Right lobe of liver (tissue), 6 donors: ENCODE data around the gene DOCK10. TPM values are rescaled to one million over a fixed set of nuclear protein-coding genes. Genes with fewer than 3 reads are reported as not detected.

Experiments
- ATAC-seq, 4 donors: fragments of 200-7000 bp; cut with Tn5 transposase; one replicate each; pipeline ENCODE4 v1.9.1; 2020; ENCODE audit warnings: mild to moderate bottlenecking in 4 of 4, moderate library complexity in 4 of 4
- DNase-seq, 3 donors: peaks; one replicate each; pipeline ENCODE4 v3.0.0-alpha.2; 2020
- H3K27ac ChIP-seq, 3 donors: fragments of 200-600 bp; one replicate each; pipeline ENCODE4 v1.8.0; 2022
- H3K27me3 ChIP-seq, 2 donors: fragments of 200-600 bp; one replicate each; pipeline ENCODE4 v1.8.0; 2022
- H3K36me3 ChIP-seq, 4 donors: fragments of 200-600 bp; sonication (generic) in 1 of 4; one replicate each; pipeline versions ENCODE4 v1.5.1 to v1.8.0; 2017 to 2022; ENCODE audit warnings: control low read depth in 1 of 4
- H3K4me1 ChIP-seq, 4 donors: fragments of 200-600 bp; sonication (generic) in 1 of 4; one replicate each; pipeline versions ENCODE4 v1.5.1 to v1.8.0; 2017 to 2022; ENCODE audit warnings: control low read depth in 1 of 4
- H3K4me3 ChIP-seq, 3 donors: fragments of 200-600 bp; one replicate each; pipeline ENCODE4 v1.8.0; 2022
- H3K9me3 ChIP-seq, 4 donors: fragments of 200-600 bp; sonication (generic) in 1 of 4; one replicate each; pipeline versions ENCODE4 v1.5.1 to v1.8.0; 2017 to 2022; ENCODE audit warnings: control low read depth in 1 of 4
- POLR2A ChIP-seq: fragments of 450-650 bp; IDR thresholded peaks from one replicate; pipeline ENCODE4 v1.6.1; 2017; ENCODE audit warnings: antibody characterized with exemption, mild to moderate bottlenecking
- WGBS: methylation state at CpG from one replicate; pipeline ENCODE4 v1.1.6; 2018; ENCODE audit warnings: low coverage, low lambda C conversion rate; ENCODE audit not compliant: insufficient coverage; ENCODE audit errors: missing lambda C conversion rate; 5-methylcytosine and 5-hydroxymethylcytosine counted together
- intact Hi-C, 2 donors: fragments of 100-400 bp; cut with DNase I; formaldehyde crosslinking; loops; one replicate each; pipeline versions ENCODE4 v1.11.2 to v1.14.1; 2022
- total RNA-seq, 6 experiments: library from RNA; depleted of rRNA in 2 of 6; stranded (reverse); fragments of >200 nt in 2 of 6; fragmentation: NEBNext Ultra II Directional in 3 of 6; extraction: Animal tissue kit (Norgen Biotek cat#: 25700) in 3 of 6; gene quantifications; one replicate each; pipeline versions ENCODE4 v1.1.0 to v1.2.4, GENCODE V29; 2016 to 2023
- TF ChIP-seq, protein P1 (sequence below), 4 donors: fragments of 200-600 bp in 3 of 4; fragments of 450-650 bp in 1 of 4; IDR thresholded peaks; one replicate each; pipeline versions ENCODE4 v1.5.1 to v1.8.0; 2016 to 2022; ENCODE audit warnings: antibody characterized with exemption in 4 of 4, mild to moderate bottlenecking in 2 of 4
- donor health status: DM: no; HTN: yes; CAD: no.
- donor health status: DM: no; HTN: no; CAD: no.
- donor health status: DM: no; HTN: no; CAD: no.
- donor health status: DM: no; HTN: yes; CAD: no.
- donor health status: DM: no; HTN: yes; CAD: no.

The DOCK10 gene
- total RNA-seq, 6 experiments from 2014 or later, result 5.1 to 10.2 (median 7.1) TPM

DNA sequence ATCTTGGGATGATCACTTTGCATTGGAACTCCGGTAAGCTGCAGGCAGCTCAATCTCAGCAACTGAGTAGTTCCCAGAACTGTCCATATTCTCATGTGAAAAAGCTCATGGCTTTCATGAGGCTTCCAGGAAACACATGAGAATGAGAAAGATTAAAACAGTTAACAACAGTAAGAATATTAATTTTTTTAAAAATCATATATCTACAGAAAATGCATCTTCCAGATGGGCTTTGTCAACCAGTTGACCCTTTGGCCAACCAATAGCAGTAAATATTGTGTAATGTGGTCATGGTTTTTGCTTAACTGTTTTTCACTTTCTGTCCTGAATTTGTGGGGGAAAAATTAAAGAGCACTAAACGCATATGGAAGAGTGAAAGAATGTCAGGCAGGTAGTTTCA, 194.9 kb downstream of the DOCK10 start:
- no peak for ATAC-seq
- Histone ChIP-seq H3K36me3 (no peaks in the 10 kb centered on the region), H3K4me3 (no peak overlapping the region), H3K9me3 (no peaks in the 10 kb centered on the region), H3K4me1 (no peaks in the 10 kb centered on the region), H3K27me3 (no peaks in the 10 kb centered on the region), H3K27ac (no peak overlapping the region)
- no peak for TF ChIP-seq POLR2A
- TF ChIP-seq, protein P1, sequence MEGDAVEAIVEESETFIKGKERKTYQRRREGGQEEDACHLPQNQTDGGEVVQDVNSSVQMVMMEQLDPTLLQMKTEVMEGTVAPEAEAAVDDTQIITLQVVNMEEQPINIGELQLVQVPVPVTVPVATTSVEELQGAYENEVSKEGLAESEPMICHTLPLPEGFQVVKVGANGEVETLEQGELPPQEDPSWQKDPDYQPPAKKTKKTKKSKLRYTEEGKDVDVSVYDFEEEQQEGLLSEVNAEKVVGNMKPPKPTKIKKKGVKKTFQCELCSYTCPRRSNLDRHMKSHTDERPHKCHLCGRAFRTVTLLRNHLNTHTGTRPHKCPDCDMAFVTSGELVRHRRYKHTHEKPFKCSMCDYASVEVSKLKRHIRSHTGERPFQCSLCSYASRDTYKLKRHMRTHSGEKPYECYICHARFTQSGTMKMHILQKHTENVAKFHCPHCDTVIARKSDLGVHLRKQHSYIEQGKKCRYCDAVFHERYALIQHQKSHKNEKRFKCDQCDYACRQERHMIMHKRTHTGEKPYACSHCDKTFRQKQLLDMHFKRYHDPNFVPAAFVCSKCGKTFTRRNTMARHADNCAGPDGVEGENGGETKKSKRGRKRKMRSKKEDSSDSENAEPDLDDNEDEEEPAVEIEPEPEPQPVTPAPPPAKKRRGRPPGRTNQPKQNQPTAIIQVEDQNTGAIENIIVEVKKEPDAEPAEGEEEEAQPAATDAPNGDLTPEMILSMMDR (IDR thresholded peaks at IDR 0.05), result no peak
- no peak for DNase-seq
- intact Hi-C loops, result no loop called here
- WGBS, result 82% methylated on average over 2 of the region's 2 CpGs

- no peaks in the 10 kb centered on the region for H3K4me1 ChIP-seq
- ATAC-seq, result no peak
- H3K4me3 ChIP-seq, result no peak overlapping the region
- TF ChIP-seq POLR2A, result no peak
- TF ChIP-seq, protein P1 (IDR thresholded peaks at IDR 0.05), result no peak
- intact Hi-C loops, result no loop called here
- H3K27ac ChIP-seq, result no peak overlapping the region
- no peak for DNase-seq
- no peaks in the 10 kb centered on the region for H3K36me3 ChIP-seq
- H3K27me3 ChIP-seq, result no peaks in the 10 kb centered on the region
- H3K9me3 ChIP-seq, result no peaks in the 10 kb centered on the region
- WGBS, result 92% methylated on average over 5 of the region's 5 CpGs
Measured at GRCh38 chr2:224846686-224847085, 195.6 kb downstream of the DOCK10 start.

DNA sequence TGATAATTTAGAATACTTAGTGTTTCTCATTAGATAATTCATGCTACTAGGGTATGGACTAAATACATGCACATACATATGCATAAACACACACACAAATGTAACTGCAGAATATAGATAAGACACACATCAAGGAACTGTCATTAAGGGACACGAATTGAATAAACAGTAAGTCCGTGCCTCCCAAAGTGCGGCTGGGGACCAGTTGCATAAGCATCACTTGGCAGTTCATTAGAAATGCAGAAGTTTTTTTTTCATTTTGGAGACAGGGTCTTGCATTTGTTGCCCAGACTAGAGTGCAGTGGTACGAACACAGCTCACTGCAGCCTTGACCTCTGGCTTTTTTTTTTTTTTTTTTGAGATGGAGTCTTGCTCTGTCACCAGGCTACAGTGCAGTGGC, 196.1 kb downstream of the DOCK10 start:
- Histone ChIP-seq H3K4me3 (no peak overlapping the region), H3K4me1 (no peaks in the 10 kb centered on the region), H3K9me3 (no peaks in the 10 kb centered on the region), H3K36me3 (no peaks in the 10 kb centered on the region), H3K27me3 (no peaks in the 10 kb centered on the region), H3K27ac (no peak overlapping the region)
- WGBS, result 69% methylated on average over 4 of the region's 4 CpGs
- TF ChIP-seq POLR2A, result no peak
- TF ChIP-seq, protein P1 (IDR thresholded peaks at IDR 0.05), result no peak
- DNase-seq, result no peak
- ATAC-seq, result no peak
- intact Hi-C loops, result no loop called here

- Histone ChIP-seq H3K27me3 (no peaks in the 10 kb centered on the region), H3K4me3 (no peak overlapping the region)
Measured at GRCh38 chr2:224843141-224843540, 199.1 kb downstream of the DOCK10 start.

More at GRCh38 chr2:224843141-224843540, 199.1 kb downstream of the DOCK10 start:
- H3K4me1 ChIP-seq, result no peaks in the 10 kb centered on the region
- H3K27ac ChIP-seq, result no peak overlapping the region
- no peaks in the 10 kb centered on the region for H3K36me3 ChIP-seq
- 58% methylated on average over 2 of the region's 2 CpGs for WGBS
- ATAC-seq, result no peak
- DNase-seq, result no peak
- H3K9me3 ChIP-seq, result no peaks in the 10 kb centered on the region
- intact Hi-C loops, result no loop called here
- no peak for TF ChIP-seq POLR2A
- TF ChIP-seq, protein P1 (IDR thresholded peaks at IDR 0.05), result no peak
